IMR-90 (cell line): ENCODE measurements around the gene HIPK3. TPM values are rescaled to one million over a fixed set of nuclear protein-coding genes. Genes with fewer than 3 reads are reported as not detected.

ENCODE experiments used
- ATAC-seq: fragments of 200-7000 bp; cut with Tn5 transposase; 2 replicates; pipeline ENCODE4 v1.9.1; 2020; ENCODE audit warnings: low read depth, mild to moderate bottlenecking, moderate library complexity
- BruUV-seq: library from RNA; stranded (reverse); fragments of 400-500 nt; replicated peaks from 2 replicates; lab custom pipeline; 2021; lab: Mats Ljungman, UMichigan
- CTCF ChIA-PET: fragments of 300-600 bp; formaldehyde crosslinking; extraction: SDS; loops from one replicate; lab custom pipeline; 2021; ENCODE audit warnings: antibody characterized with exemption; lab: Yijun Ruan, JAX
- POLR2A ChIA-PET: fragments of 300-600 bp; sonication (Branson Sonifier 250); formaldehyde crosslinking; loops from one replicate; lab custom pipeline; 2022; ENCODE audit warnings: antibody characterized with exemption; ENCODE audit not compliant: unreplicated experiment; lab: Charles Lee
- DNase-seq: peaks from one replicate; pipeline ENCODE4 v3.0.0; 2013
- H2AFZ ChIP-seq: replicated peaks from 2 replicates; pipeline ENCODE3; 2013; ENCODE audit warnings: low read length, mild to moderate bottlenecking; ENCODE audit not compliant: poor library complexity
- H2AK5ac ChIP-seq: 2 replicates; pipeline ENCODE4 v1.6.1; 2013; ENCODE audit warnings: low read depth, low read length, inconsistent platforms
- H2AK9ac ChIP-seq: replicated peaks from 2 replicates; pipeline ENCODE3; 2013; ENCODE audit warnings: mild to moderate bottlenecking, low read depth, low read length, moderate library complexity; ENCODE audit not compliant: poor library complexity
- H2BK120ac ChIP-seq: 2 replicates; pipeline ENCODE4 v1.6.1; 2013; ENCODE audit warnings: low read depth, low read length, inconsistent platforms
- H2BK15ac ChIP-seq: 3 replicates; pipeline ENCODE4 v1.6.1; 2013; ENCODE audit warnings: low read depth, low read length, inconsistent platforms
- H2BK20ac ChIP-seq: 2 replicates; pipeline ENCODE4 v1.6.1; 2013; ENCODE audit warnings: low read depth, mild to moderate bottlenecking, inconsistent platforms, low read length, moderate library complexity
- H2BK5ac ChIP-seq: 2 replicates; pipeline ENCODE4 v1.6.1; 2013; ENCODE audit warnings: mild to moderate bottlenecking, low read depth, low read length, inconsistent platforms; ENCODE audit not compliant: poor library complexity, severe bottlenecking
- H3K14ac ChIP-seq: replicated peaks from 2 replicates; pipeline ENCODE4 v1.6.1; 2013; ENCODE audit warnings: low read depth, low read length, inconsistent platforms
- H3K18ac ChIP-seq: 2 replicates; pipeline ENCODE4 v1.6.1; 2013; ENCODE audit warnings: low read depth, low read length, control low read depth
- H3K23ac ChIP-seq: 2 replicates; pipeline ENCODE4 v1.6.1; 2013; ENCODE audit warnings: low read depth, low read length, inconsistent platforms
- H3K27ac ChIP-seq: 2 replicates; pipeline ENCODE4 v1.5.1; 2013; ENCODE audit warnings: mild to moderate bottlenecking, control low read depth, low read length; ENCODE audit not compliant: insufficient read depth
- H3K27me3 ChIP-seq: 2 replicates; pipeline ENCODE4 v1.6.1; 2013; ENCODE audit warnings: low read length; ENCODE audit not compliant: control insufficient read depth, insufficient read depth
- H3K36me3 ChIP-seq: 2 replicates; pipeline ENCODE4 v1.6.1; 2013; ENCODE audit warnings: low read length, mixed read lengths; ENCODE audit not compliant: control insufficient read depth, insufficient read depth
- H3K4ac ChIP-seq: 2 replicates; pipeline ENCODE4 v1.6.1; 2013; ENCODE audit warnings: low read depth, low read length, inconsistent platforms
- H3K4me1 ChIP-seq: 2 replicates; pipeline ENCODE4 v1.6.1; 2013; ENCODE audit warnings: low read length, mixed read lengths; ENCODE audit not compliant: control insufficient read depth, insufficient read depth
- H3K4me2 ChIP-seq: 2 replicates; pipeline ENCODE4 v1.6.1; 2013; ENCODE audit warnings: low read depth, mild to moderate bottlenecking, control low read depth, low read length, moderate library complexity
- H3K4me3 ChIP-seq: 2 replicates; pipeline ENCODE4 v1.5.1; 2013; ENCODE audit warnings: low read depth, mild to moderate bottlenecking, control low read depth, low read length, moderate library complexity; ENCODE audit not compliant: insufficient read depth
- H3K56ac ChIP-seq: 2 replicates; pipeline ENCODE4 v1.6.1; 2013; ENCODE audit warnings: low read length, inconsistent platforms; ENCODE audit not compliant: insufficient read depth; ENCODE audit errors: extremely low read depth
- H3K79me1 ChIP-seq, 2 experiments: 2 replicates each; pipeline ENCODE4 v1.6.1; 2013; ENCODE audit warnings: low read length in 2 of 2, inconsistent platforms in 1 of 2, low read depth in 1 of 2
- H3K9ac ChIP-seq: 2 replicates; pipeline ENCODE4 v1.6.1; 2013; ENCODE audit warnings: low read depth, low read length, control low read depth
- H3K9me1 ChIP-seq: 2 replicates; pipeline ENCODE4 v1.6.1; 2013; ENCODE audit warnings: low read length, inconsistent platforms; ENCODE audit not compliant: insufficient read depth
- H3K9me3 ChIP-seq: 2 replicates; pipeline ENCODE4 v1.6.1; 2013; ENCODE audit warnings: low read length; ENCODE audit not compliant: control insufficient read depth, insufficient read depth
- H4K20me1 ChIP-seq: 2 replicates; pipeline ENCODE4 v1.6.1; 2013; ENCODE audit warnings: low read length, inconsistent platforms; ENCODE audit not compliant: insufficient read depth
- H4K5ac ChIP-seq: 2 replicates; pipeline ENCODE4 v1.6.1; 2013; ENCODE audit warnings: mild to moderate bottlenecking, low read depth, low read length, control low read depth
- H4K8ac ChIP-seq, 2 experiments: 2 replicates each; pipeline ENCODE4 v1.6.1; 2013; ENCODE audit warnings: low read depth in 2 of 2, low read length in 2 of 2, control low read depth in 1 of 2, inconsistent platforms in 1 of 2
- H4K91ac ChIP-seq: 2 replicates; pipeline ENCODE4 v1.6.1; 2013; ENCODE audit warnings: low read depth, low read length, inconsistent platforms; ENCODE audit not compliant: insufficient read depth
- CEBPB ChIP-seq: IDR thresholded peaks from 2 replicates; pipeline ENCODE4 v1.6.1; 2012; ENCODE audit warnings: low read depth, low read length, improper control_type of control experiment
- CHD1 ChIP-seq: IDR thresholded peaks from 2 replicates; pipeline ENCODE4 v1.6.1; 2012; ENCODE audit warnings: low read depth, low read length, improper control_type of control experiment
- FOS ChIP-seq: fragments of 150-350 bp; IDR thresholded peaks from 2 replicates; pipeline ENCODE4 v1.6.1; 2016; ENCODE audit warnings: low read depth, low read length
- MAZ ChIP-seq: IDR thresholded peaks from 2 replicates; pipeline ENCODE4 v1.6.1; 2012; ENCODE audit warnings: low read depth, mild to moderate bottlenecking, low read length, improper control_type of control experiment, moderate library complexity, borderline replicate concordance
- MXI1 ChIP-seq: IDR thresholded peaks from 2 replicates; pipeline ENCODE4 v1.6.1; 2012; ENCODE audit warnings: low read depth, mild to moderate bottlenecking, low read length, moderate library complexity, borderline replicate concordance
- NFE2L2 ChIP-seq: fragments of 150-350 bp; IDR thresholded peaks from 2 replicates; pipeline ENCODE4 v1.6.1; 2016; ENCODE audit warnings: low read depth, mild to moderate bottlenecking, low read length
- POLR2A ChIP-seq: IDR thresholded peaks from 2 replicates; pipeline ENCODE4 v1.6.1; 2012; ENCODE audit warnings: mild to moderate bottlenecking, low read depth, low read length
- RAD21 ChIP-seq: IDR thresholded peaks from 2 replicates; pipeline ENCODE4 v1.6.1; 2012; ENCODE audit warnings: low read length, improper control_type of control experiment
- RCOR1 ChIP-seq: IDR thresholded peaks from 2 replicates; pipeline ENCODE4 v1.6.1; 2012; ENCODE audit warnings: mild to moderate bottlenecking, low read length, improper control_type of control experiment; ENCODE audit not compliant: insufficient replicate concordance
- RFX5 ChIP-seq: IDR thresholded peaks from 2 replicates; pipeline ENCODE4 v1.8.0; 2012; ENCODE audit warnings: low read depth, mild to moderate bottlenecking, low read length, moderate library complexity
- WGBS, 2 experiments: methylation state at CpG; one replicate each; pipeline versions ENCODE4 v1.1.5 to v1.1.7; 2013; ENCODE audit warnings: missing lambda C conversion rate in 2 of 2; ENCODE audit not compliant: insufficient read length in 1 of 2; ENCODE audit errors: extremely low coverage in 2 of 2; 5-methylcytosine and 5-hydroxymethylcytosine counted together
- dilution Hi-C: fragments of 300-500 bp; cut with HindIII; formaldehyde crosslinking; loops from one replicate; pipeline ENCODE4 v1.14.3; 2018; ENCODE audit warnings: low sequenced_read_pairs; ENCODE audit not compliant: unreplicated experiment
- in situ Hi-C: fragments of 300-500 bp; cut with MboI; formaldehyde crosslinking; loops from 3 replicates; pipeline ENCODE4 v1.14.3; 2019; ENCODE audit warnings: low sequenced_read_pairs, inconsistent platforms, mixed read lengths
- intact Hi-C: fragments of 100-400 bp; cut with micrococcal nuclease; formaldehyde crosslinking; loops from 2 replicates; pipeline ENCODE4 v1.10.0; 2022
- polyA plus RNA-seq, 3 experiments: library from polyadenylated mRNA; depleted of rRNA; stranded (reverse); fragments of >200 nt; gene quantifications; 2 replicates each; pipeline ENCODE4 v1.2.3, GENCODE V29; 2012; ENCODE audit warnings: low replicate concordance in 1 of 3
- total RNA-seq: library from RNA; depleted of rRNA; stranded (reverse); fragments of >200 nt; gene quantifications from 2 replicates; pipeline ENCODE4 v1.2.3, GENCODE V29; 2012
- TF ChIP-seq, protein P1 (sequence below): conservative IDR thresholded peaks from 2 replicates; pipeline ENCODE4 v1.5.1; 2012; ENCODE audit warnings: mild to moderate bottlenecking, low read depth, low read length, improper control_type of control experiment
- TF ChIP-seq, protein P2 (sequence below): fragments of 150-350 bp; IDR thresholded peaks from 2 replicates; pipeline ENCODE4 v1.6.1; 2017; ENCODE audit warnings: mild to moderate bottlenecking, antibody characterized with exemption, low read length, low read depth
- TF ChIP-seq, protein P3 (sequence below): fragments of 150-350 bp; IDR thresholded peaks from 2 replicates; pipeline ENCODE4 v1.6.1; 2016; ENCODE audit warnings: low read depth, mild to moderate bottlenecking, low read length, moderate library complexity, borderline replicate concordance

Gene HIPK3
- total and polyA plus RNA-seq, 2 of the 4 experiments (the other 2 are of a cell fraction) = 8.3 to 103 TPM

DNA sequence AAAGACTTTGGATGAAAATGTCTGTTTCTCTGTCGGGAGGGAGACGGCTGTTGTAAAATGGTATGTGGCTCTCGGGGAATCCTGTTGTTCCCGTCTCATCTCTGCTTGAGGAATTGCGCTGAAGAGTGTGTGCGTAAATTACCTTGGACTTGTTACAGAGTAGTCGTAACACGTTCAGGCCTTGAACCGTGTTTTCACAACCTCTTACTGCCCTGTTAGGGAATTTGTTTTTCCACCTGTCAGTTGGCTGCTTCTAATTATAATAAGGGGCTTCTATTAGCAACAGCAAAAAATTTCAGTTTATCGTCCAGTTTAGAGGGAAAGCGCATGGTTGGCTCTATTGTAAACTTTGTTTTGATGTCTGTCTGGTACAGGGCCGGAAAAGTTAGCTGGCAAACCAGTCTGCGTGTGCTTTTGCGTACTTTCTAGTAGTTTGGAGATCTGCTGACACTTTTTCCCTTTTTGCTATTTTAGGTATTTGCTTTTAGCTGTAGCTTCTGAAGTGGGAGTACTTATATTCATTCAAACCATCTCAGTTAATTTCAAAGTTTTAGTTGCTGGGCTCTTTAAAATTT lies 1.5 kb downstream of the HIPK3 start (continued):
- no peak for TF ChIP-seq MXI1

DNA sequence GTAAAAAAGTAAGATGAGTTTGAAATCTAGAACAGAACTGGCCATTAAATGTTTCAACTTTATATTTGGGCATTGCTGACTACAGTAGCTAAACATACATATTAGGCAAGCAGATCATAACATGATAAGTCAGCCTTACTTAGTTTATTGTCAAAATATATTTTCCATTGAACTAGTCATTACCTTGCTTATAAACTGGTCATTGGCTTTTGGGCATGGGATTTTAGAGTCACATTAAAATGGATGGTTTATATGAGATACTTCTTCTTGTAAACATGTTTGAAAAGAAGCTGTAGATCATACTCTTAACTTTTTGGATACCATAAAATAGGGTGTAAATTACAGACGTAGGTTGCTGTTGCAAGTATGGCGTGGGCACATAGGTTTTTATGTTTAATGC lies 2.7 kb downstream of the HIPK3 start:
- Histone ChIP-seq H2AK9ac (no peak overlapping the region), H3K9me1 (peaks cover 10% of the 10 kb centered on the region), H3K4me2 (peak overlapping the region; percentile 83), H3K79me1 (peaks cover 0 to 48% of the 10 kb centered on the region in 2 experiments; a peak in 2 of 4 replicates), H2BK5ac (peak overlapping the region; percentile 98), H4K8ac (no peak overlapping the region), H3K9me3 (no peaks in the 10 kb centered on the region), H3K23ac (no peak overlapping the region; the same call in 1 of the 2 replicates), H2BK20ac (no peak overlapping the region), H4K5ac (no peak overlapping the region), H3K27me3 (no peaks in the 10 kb centered on the region), H3K14ac (peak overlapping the region; percentile 33; the same call in 1 of the 2 replicates), H2BK120ac (no peak overlapping the region), H3K9ac (peak overlapping the region; percentile 74), H3K18ac (no peak overlapping the region), H2BK15ac (no peak overlapping the region), H3K4me3 (peak overlapping the region; percentile 96), H3K27ac (peak overlapping the region; percentile 57; the same call in 1 of the 2 replicates), H4K91ac (no peak overlapping the region), H4K20me1 (peaks cover 65% of the 10 kb centered on the region), H3K56ac (no peak overlapping the region), H2AK5ac (no peak overlapping the region), H2AFZ (no peak overlapping the region), H3K4ac (no peak overlapping the region), H3K4me1 (peaks cover 7% of the 10 kb centered on the region), H3K36me3 (no peaks in the 10 kb centered on the region)
- intact Hi-C loops (loop anchor here (1.0 to 2.0 kb wide), 3 partner anchors 15 to 431 kb away; no protein-coding TSS in a partner anchor), in situ Hi-C loops (loop anchor here (5.0 kb wide), 2 partner anchors 67 to 83 kb away; no protein-coding TSS in a partner anchor), dilution Hi-C loops (no loop called here)
- WGBS, 2 experiments = no CpG with 5 or more reads among the region's 2 CpGs
- no TSS peak for BruUV-seq
- ATAC-seq = no peak
- ChIA-PET CTCF (interaction anchor here (0.6 kb wide), 1 partner anchor 106 kb away, joined by 3 read pairs; no protein-coding TSS in a partner anchor), POLR2A (no interaction called here)
- peak; percentile 5 for DNase-seq
- TF ChIP-seq RCOR1 (no peak), MAZ (no peak), CEBPB (no peak), RAD21 (no peak), NFE2L2 (no peak), FOS (no peak), CHD1 (no peak), RFX5 (no peak), POLR2A (no peak)
- TF ChIP-seq, protein P1, sequence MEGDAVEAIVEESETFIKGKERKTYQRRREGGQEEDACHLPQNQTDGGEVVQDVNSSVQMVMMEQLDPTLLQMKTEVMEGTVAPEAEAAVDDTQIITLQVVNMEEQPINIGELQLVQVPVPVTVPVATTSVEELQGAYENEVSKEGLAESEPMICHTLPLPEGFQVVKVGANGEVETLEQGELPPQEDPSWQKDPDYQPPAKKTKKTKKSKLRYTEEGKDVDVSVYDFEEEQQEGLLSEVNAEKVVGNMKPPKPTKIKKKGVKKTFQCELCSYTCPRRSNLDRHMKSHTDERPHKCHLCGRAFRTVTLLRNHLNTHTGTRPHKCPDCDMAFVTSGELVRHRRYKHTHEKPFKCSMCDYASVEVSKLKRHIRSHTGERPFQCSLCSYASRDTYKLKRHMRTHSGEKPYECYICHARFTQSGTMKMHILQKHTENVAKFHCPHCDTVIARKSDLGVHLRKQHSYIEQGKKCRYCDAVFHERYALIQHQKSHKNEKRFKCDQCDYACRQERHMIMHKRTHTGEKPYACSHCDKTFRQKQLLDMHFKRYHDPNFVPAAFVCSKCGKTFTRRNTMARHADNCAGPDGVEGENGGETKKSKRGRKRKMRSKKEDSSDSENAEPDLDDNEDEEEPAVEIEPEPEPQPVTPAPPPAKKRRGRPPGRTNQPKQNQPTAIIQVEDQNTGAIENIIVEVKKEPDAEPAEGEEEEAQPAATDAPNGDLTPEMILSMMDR = no peak
- TF ChIP-seq, protein P2, sequence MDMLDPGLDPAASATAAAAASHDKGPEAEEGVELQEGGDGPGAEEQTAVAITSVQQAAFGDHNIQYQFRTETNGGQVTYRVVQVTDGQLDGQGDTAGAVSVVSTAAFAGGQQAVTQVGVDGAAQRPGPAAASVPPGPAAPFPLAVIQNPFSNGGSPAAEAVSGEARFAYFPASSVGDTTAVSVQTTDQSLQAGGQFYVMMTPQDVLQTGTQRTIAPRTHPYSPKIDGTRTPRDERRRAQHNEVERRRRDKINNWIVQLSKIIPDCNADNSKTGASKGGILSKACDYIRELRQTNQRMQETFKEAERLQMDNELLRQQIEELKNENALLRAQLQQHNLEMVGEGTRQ = no peak
- TF ChIP-seq, protein P3, sequence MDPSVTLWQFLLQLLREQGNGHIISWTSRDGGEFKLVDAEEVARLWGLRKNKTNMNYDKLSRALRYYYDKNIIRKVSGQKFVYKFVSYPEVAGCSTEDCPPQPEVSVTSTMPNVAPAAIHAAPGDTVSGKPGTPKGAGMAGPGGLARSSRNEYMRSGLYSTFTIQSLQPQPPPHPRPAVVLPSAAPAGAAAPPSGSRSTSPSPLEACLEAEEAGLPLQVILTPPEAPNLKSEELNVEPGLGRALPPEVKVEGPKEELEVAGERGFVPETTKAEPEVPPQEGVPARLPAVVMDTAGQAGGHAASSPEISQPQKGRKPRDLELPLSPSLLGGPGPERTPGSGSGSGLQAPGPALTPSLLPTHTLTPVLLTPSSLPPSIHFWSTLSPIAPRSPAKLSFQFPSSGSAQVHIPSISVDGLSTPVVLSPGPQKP = no peak
